Measurements from ENCODE around the gene TAS1R2. TPM values are rescaled to one million over a fixed set of nuclear protein-coding genes. Genes with fewer than 3 reads are reported as not detected.

The TAS1R2 gene
- total RNA-seq, 1 donor from 2014 or later, result not detected

DNA sequence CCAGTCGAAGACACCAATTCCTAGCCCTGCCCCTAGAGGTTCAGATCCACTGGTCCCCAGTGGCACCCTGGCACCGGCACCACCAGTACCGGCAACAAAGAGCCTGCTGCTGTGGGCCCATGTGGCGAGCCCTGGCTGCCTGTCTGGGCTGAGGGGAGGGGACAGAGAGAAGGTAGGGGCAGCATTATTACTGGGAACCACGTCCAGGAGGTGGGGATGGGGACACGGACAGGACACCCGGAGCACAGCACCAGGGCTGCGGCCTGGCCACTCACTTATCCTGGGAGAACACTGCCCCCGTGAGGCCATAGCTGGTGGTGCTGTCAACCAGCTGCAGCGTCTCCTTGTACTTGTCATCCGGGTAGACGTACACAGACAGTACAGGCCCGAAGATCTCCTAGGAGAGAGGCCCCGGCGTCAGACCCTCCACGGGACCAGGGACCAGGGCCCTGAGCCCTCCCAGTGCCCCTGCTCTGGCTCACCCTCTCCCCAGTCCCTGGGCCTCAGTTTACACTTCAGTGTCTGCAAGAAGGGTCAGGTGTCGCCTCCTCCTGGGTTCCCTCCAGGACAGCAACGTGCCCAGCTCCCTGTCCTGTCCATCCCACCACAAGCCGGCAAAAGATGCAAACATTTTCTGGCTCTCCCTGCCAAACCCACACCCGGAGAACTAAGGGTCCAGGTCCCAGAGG, 15.8 kb upstream of the TAS1R2 start:
- DNase-seq (ENCODE audit: low read depth, low spot score), result peak; percentile 92
- Mint-ChIP-seq H3K27me3 (ENCODE audit: low read depth) (no peaks in the 10 kb centered on the region), H3K36me3 (ENCODE audit: low read depth) (no peaks in the 10 kb centered on the region), H3K9me3 (no peaks in the 10 kb centered on the region), H3K27ac (ENCODE audit: unreplicated experiment) (no peak overlapping the region), H3K4me3 (no peak overlapping the region), H3K4me1 (no peaks in the 10 kb centered on the region)
- TF ChIP-seq, protein P1, sequence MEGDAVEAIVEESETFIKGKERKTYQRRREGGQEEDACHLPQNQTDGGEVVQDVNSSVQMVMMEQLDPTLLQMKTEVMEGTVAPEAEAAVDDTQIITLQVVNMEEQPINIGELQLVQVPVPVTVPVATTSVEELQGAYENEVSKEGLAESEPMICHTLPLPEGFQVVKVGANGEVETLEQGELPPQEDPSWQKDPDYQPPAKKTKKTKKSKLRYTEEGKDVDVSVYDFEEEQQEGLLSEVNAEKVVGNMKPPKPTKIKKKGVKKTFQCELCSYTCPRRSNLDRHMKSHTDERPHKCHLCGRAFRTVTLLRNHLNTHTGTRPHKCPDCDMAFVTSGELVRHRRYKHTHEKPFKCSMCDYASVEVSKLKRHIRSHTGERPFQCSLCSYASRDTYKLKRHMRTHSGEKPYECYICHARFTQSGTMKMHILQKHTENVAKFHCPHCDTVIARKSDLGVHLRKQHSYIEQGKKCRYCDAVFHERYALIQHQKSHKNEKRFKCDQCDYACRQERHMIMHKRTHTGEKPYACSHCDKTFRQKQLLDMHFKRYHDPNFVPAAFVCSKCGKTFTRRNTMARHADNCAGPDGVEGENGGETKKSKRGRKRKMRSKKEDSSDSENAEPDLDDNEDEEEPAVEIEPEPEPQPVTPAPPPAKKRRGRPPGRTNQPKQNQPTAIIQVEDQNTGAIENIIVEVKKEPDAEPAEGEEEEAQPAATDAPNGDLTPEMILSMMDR (conservative IDR thresholded peaks at IDR 0.05), result peak; percentile 86

DNA sequence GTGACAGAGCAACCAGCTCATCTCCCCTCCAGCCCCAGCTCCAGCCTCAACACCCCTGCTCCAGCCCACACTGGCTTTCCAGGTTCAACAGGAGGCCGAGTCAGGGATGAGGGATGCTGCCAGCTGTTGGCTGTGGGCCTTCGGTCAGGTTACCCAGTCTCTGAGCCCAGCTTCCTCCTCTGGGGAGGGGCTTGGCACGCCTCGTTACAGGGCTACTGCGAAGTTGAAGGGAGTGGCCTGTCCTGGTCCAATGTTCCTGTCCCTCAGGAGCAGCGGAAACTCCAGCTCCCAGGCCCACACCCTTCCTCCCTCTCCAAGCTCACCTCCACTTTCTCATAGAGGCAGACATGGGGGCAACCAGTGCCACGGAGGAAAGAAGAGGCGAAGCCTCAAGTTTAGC, 15.1 kb upstream of the TAS1R2 start:
- TF ChIP-seq, protein P1 (conservative IDR thresholded peaks at IDR 0.05), result no peak
- no peak overlapping the region for H3K4me3 Mint-ChIP-seq
- H3K4me1 Mint-ChIP-seq, result no peaks in the 10 kb centered on the region
- H3K27me3 Mint-ChIP-seq (ENCODE audit: low read depth), result no peaks in the 10 kb centered on the region
- no peak overlapping the region for H3K27ac Mint-ChIP-seq (ENCODE audit: unreplicated experiment)
- no peak for DNase-seq (ENCODE audit: low read depth, low spot score)
- H3K36me3 Mint-ChIP-seq (ENCODE audit: low read depth), result no peaks in the 10 kb centered on the region
- no peaks in the 10 kb centered on the region for H3K9me3 Mint-ChIP-seq

DNA sequence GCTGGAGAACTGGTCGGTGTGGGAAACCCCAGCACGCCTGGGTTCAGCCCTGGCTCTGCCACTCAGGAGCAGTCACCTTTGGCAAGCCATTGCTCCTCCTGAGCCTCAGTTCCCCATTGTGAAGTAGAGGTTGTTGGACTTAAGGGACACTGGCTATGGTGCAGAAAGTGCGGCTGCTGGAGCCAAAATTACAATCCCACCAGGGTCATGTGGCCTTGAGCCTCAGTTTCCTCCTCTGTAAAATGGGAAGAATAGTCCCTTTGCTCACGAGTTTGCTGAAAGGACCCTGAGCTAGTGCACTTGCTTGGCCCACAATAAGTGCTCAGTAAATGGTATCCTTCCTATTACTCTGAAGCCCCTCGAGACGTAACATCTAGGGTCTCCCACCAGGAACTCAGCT, 14.6 kb upstream of the TAS1R2 start:
- TF ChIP-seq, protein P1 (conservative IDR thresholded peaks at IDR 0.05), result no peak
- Mint-ChIP-seq H3K4me3 (no peak overlapping the region), H3K27ac (ENCODE audit: unreplicated experiment) (no peak overlapping the region), H3K9me3 (no peaks in the 10 kb centered on the region), H3K36me3 (ENCODE audit: low read depth) (no peaks in the 10 kb centered on the region), H3K27me3 (ENCODE audit: low read depth) (no peaks in the 10 kb centered on the region), H3K4me1 (no peaks in the 10 kb centered on the region)
- no peak for DNase-seq (ENCODE audit: low read depth, low spot score)

DNA sequence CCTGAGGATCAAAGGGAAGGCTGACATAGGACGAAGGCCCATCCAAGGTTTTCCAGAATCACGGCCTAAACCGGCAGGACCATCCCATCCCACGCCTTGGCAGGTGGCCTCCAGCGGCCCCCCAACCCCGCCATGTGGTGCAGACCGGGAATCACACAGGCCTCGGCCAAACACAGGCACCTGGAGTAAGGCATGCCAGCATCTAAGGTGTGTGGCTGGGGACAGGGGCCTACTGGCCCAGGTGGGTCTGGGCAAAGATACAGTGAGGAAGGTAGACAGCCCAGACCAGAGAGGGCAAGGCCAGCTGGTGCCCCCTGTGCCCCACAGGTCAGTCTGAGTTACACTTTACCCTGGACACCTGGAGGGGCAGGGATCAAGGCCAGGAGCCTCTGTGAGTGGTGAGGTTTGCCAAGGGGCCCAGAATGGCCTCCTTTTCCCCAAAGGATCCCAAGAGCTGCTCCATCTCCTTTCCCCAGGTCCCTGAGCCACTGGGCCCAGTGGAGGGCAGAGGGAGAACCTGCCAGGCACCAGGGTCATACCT, 12.7 kb upstream of the TAS1R2 start:
- Mint-ChIP-seq H3K4me1 (no peaks in the 10 kb centered on the region), H3K36me3 (ENCODE audit: low read depth) (no peaks in the 10 kb centered on the region), H3K27me3 (ENCODE audit: low read depth) (no peaks in the 10 kb centered on the region), H3K27ac (ENCODE audit: unreplicated experiment) (no peak overlapping the region), H3K9me3 (no peaks in the 10 kb centered on the region), H3K4me3 (no peak overlapping the region)
- DNase-seq (ENCODE audit: low read depth, low spot score), result no peak
- TF ChIP-seq, protein P1 (conservative IDR thresholded peaks at IDR 0.05), result no peak

DNA sequence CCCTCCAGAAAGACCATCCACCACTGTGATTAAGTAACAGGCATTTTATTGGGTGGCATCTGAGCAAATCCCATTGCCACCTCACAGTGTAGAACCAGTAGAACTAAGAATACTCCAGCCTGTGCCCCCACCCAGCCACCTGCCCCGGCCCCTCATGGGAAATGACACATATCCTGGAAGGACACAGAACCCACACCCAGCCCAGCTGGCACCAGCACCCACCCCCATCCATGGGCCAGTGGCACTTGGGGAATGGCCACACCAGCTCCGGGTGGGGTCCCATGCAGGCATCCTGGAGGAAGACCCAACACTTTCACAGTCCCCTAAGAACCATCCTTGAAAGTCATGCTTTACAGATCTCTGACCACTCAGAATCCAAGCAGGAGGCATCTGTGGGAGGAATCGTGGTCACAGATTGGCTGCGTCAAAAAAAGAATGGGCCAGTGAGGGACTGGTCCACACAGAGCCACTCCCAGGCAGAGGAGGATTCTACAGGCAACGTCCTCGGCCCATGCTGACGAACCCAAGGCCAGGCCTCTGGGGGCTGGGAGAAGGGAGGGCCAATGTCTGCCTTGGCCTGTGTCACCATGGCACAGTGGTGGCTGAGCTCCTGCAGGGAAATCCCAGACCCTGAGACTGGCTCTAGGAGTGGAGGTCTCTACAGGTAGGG, 12.1 kb upstream of the TAS1R2 start:
- Mint-ChIP-seq H3K4me3 (no peak overlapping the region), H3K36me3 (ENCODE audit: low read depth) (no peaks in the 10 kb centered on the region), H3K9me3 (no peaks in the 10 kb centered on the region), H3K27ac (ENCODE audit: unreplicated experiment) (no peak overlapping the region), H3K27me3 (ENCODE audit: low read depth) (no peaks in the 10 kb centered on the region), H3K4me1 (no peaks in the 10 kb centered on the region)
- TF ChIP-seq, protein P1 (conservative IDR thresholded peaks at IDR 0.05), result no peak
- no peak for DNase-seq (ENCODE audit: low read depth, low spot score)

Data from neural crest cell (in vitro differentiated cells).